ENCODE data around the gene HP1BP3. TPM values are rescaled to one million over a fixed set of nuclear protein-coding genes. Genes with fewer than 3 reads are reported as not detected.

Gene HP1BP3
- total and polyA plus RNA-seq, 7 donors: 54.6 to 269 (median 158) TPM

DNA sequence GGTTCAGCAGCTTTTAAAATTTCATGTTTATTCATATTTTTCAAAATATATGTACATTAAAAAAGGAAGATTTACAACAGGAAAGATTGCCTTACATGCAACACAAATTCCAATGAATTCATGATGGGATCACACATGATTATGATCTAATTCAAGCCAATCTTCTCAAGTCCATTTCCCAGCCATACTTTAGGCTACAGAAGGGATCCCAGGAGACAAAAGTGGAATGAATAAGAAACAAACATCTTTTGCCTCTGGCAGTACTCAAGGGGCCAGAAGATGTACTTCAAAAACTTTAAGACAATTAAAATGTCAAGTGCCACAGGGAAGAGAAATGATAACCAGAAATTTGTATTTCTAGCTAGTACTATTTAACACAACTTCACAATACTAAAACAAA lies 44.4 kb downstream of the HP1BP3 start:
- Histone ChIP-seq H3K27me3 (no peaks in the 10 kb centered on the region), H3K36me3 (peaks cover 19 to 83% (median 41%) of the 10 kb centered on the region in 4 donors), H3K4me3 (no peak overlapping the region), H3K27ac (no peak overlapping the region), H3K9me3 (no peaks in the 10 kb centered on the region), H3K4me1 (no peaks in the 10 kb centered on the region)
- no peak for TF ChIP-seq POLR2A (IDR thresholded peaks at IDR 0.05)
- no peak for TF ChIP-seq POLR2AphosphoS5 (IDR thresholded peaks at IDR 0.05)
- TF ChIP-seq, protein P1, sequence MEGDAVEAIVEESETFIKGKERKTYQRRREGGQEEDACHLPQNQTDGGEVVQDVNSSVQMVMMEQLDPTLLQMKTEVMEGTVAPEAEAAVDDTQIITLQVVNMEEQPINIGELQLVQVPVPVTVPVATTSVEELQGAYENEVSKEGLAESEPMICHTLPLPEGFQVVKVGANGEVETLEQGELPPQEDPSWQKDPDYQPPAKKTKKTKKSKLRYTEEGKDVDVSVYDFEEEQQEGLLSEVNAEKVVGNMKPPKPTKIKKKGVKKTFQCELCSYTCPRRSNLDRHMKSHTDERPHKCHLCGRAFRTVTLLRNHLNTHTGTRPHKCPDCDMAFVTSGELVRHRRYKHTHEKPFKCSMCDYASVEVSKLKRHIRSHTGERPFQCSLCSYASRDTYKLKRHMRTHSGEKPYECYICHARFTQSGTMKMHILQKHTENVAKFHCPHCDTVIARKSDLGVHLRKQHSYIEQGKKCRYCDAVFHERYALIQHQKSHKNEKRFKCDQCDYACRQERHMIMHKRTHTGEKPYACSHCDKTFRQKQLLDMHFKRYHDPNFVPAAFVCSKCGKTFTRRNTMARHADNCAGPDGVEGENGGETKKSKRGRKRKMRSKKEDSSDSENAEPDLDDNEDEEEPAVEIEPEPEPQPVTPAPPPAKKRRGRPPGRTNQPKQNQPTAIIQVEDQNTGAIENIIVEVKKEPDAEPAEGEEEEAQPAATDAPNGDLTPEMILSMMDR (IDR thresholded peaks at IDR 0.05): no peak
- no peak for TF ChIP-seq EP300 (IDR thresholded peaks at IDR 0.05)
- DNase-seq: no peak
- intact Hi-C loops (cut with DNase I): no loop called here

DNA sequence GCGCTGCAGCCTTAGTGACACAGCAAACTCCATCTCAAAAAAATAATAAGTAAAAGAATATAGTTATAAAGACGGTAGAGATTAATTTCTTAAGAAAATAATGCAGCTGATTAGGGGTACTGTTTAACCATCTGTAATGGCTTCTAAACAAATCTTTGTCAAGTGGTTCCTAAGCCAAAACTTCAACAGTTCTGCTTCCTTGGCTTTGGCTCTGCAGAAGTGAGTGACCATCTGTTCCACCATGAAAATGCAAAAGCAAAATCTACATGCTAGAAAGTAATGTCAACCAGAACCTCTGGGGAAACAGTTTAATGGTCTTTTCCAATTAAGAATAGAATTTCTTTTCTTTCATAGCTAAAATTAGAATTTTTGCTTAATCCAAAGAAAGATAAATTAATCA lies 46.3 kb downstream of the HP1BP3 start:
- TF ChIP-seq POLR2AphosphoS5 (IDR thresholded peaks at IDR 0.05) (no peak), EP300 (IDR thresholded peaks at IDR 0.05) (no peak), POLR2A (IDR thresholded peaks at IDR 0.05) (no peak)
- TF ChIP-seq, protein P1 (IDR thresholded peaks at IDR 0.05): no peak
- Histone ChIP-seq H3K4me3 (no peak overlapping the region), H3K4me1 (no peaks in the 10 kb centered on the region), H3K9me3 (no peaks in the 10 kb centered on the region), H3K36me3 (peaks cover 14 to 65% (median 32%) of the 10 kb centered on the region in 4 donors), H3K27ac (no peak overlapping the region), H3K27me3 (no peaks in the 10 kb centered on the region)
- no peak for DNase-seq
- intact Hi-C loops (cut with DNase I): no loop called here
- WGBS, 2 donors: 69 to 77% methylated on average over 2 of the region's 2 CpGs

DNA sequence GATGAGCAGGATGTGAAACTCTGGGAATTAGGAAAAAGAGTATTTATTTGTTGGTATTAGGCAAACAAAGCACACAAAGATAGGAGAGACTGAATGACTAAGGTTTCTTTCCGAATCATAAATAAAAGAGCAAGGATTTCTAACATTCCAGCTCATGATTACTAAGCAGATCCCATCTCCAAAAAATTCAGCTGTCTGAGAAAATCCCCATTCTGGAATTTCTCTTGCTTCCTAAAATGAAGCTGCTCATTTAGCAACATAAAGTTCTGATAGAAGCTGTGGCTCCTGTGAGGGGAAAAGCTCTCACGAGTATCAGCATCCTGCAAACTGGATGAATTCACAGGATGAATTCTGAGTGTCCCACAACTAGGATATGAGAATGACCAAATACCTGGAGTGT lies 47.9 kb downstream of the HP1BP3 start:
- Histone ChIP-seq H3K4me3 (no peak overlapping the region), H3K36me3 (peaks cover 6 to 49% (median 20%) of the 10 kb centered on the region in 4 donors), H3K27ac (peak overlapping the region in 1 of 4 donors; percentile 28), H3K9me3 (no peaks in the 10 kb centered on the region), H3K27me3 (no peaks in the 10 kb centered on the region), H3K4me1 (no peaks in the 10 kb centered on the region)
- TF ChIP-seq POLR2AphosphoS5 (IDR thresholded peaks at IDR 0.05) (no peak), POLR2A (IDR thresholded peaks at IDR 0.05) (no peak), EP300 (IDR thresholded peaks at IDR 0.05) (no peak)
- TF ChIP-seq, protein P1 (IDR thresholded peaks at IDR 0.05): no peak
- DNase-seq: no peak
- intact Hi-C loops (cut with DNase I): no loop called here
- 85 to 86% methylated on average over 2 of the region's 2 CpGs for WGBS, 2 donors

DNA sequence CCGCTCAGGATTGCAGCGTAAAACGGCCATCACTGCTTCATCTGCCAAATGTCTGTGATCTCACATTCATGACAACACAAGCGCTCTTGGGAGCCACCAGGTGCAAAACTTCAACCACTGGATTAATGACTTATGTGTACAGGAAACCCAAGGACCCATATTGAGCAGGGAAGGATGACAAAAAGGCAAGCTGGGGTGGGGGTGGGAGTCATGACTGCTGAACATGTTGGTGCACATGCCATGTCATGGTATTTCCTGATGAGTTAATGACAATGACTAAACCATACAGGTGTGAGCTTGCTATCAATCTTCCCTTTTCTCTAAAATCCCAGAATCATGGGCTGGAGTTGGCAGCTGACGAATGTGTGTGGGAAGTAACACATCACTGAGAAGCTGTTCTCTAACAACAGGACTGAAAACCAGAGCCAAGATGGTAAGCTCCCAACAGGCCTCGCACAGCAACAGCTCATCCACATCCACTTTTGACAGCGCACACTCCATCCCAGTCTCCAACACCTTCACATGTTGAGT lies 51.5 kb downstream of the HP1BP3 start:
- intact Hi-C loops (cut with DNase I): no loop called here
- Histone ChIP-seq H3K4me1 (peaks cover 0 to 25% (median 23%) of the 10 kb centered on the region in 4 donors), H3K36me3 (peaks cover 0 to 13% (median 0%) of the 10 kb centered on the region in 4 donors), H3K27me3 (peaks cover 8 to 18% (median 10%) of the 10 kb centered on the region in 3 donors), H3K9me3 (no peaks in the 10 kb centered on the region), H3K27ac (peak overlapping the region in 1 of 4 donors; percentile 34), H3K4me3 (no peak overlapping the region)
- TF ChIP-seq POLR2A (IDR thresholded peaks at IDR 0.05) (no peak), POLR2AphosphoS5 (IDR thresholded peaks at IDR 0.05) (no peak), EP300 (IDR thresholded peaks at IDR 0.05) (no peak)
- TF ChIP-seq, protein P1 (IDR thresholded peaks at IDR 0.05): no peak
- DNase-seq: no peak
- 91 to 94% methylated on average over 7 of the region's 7 CpGs for WGBS, 2 donors

All from sigmoid colon (tissue), 7 donors.